NB4 (cell line): Measurements from ENCODE around the gene DIP2C.

ENCODE experiments used
- DNase-seq: peaks from one replicate; pipeline ENCODE4 v3.0.0; 2010; ENCODE audit warnings: low read depth
- H3K4me3 ChIP-seq: one replicate; pipeline ENCODE4 v1.5.1; 2011; ENCODE audit warnings: mild to moderate bottlenecking, low read depth, low read length, moderate library complexity
- CTCF ChIP-seq: IDR thresholded peaks from one replicate; pipeline ENCODE4 v1.5.1; 2012; ENCODE audit warnings: low read depth, low read length
- MYC ChIP-seq: IDR thresholded peaks from 2 replicates; pipeline ENCODE4 v1.6.1; 2011; ENCODE audit warnings: low read depth, low read length
- POLR2A ChIP-seq: IDR thresholded peaks from 2 replicates; pipeline ENCODE4 v1.6.1; 2011; ENCODE audit warnings: mild to moderate bottlenecking; ENCODE audit not compliant: insufficient read length; ENCODE audit errors: extremely low read depth
- TF ChIP-seq, protein P1 (sequence below): IDR thresholded peaks from 2 replicates; pipeline ENCODE4 v1.6.1; 2011; ENCODE audit warnings: low read depth, low read length

The DIP2C gene

DNA sequence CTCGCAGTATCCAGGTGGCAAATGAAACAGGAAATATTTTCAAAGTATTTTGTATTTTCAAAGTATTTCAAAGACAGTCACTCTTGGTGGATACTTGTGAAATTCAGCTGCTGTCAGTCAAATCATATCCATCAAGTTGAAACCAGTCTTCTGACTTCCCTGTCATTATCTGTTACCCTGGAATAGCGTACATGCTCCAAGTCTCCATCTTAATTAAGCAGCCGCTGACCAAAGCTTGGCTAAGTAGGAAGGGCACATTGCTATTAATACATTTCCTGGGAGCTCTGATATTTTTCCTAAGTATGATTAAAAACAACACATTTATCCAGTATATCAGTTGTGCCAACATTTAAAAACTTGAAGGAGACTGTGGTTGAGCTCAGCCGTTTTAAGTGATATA, 442.0 kb downstream of the DIP2C start:
- TF ChIP-seq MYC (no peak), CTCF (no peak), POLR2A (no peak)
- TF ChIP-seq, protein P1, sequence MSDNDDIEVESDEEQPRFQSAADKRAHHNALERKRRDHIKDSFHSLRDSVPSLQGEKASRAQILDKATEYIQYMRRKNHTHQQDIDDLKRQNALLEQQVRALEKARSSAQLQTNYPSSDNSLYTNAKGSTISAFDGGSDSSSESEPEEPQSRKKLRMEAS, result no peak
- DNase-seq, result no peak
- no peak overlapping the region for H3K4me3 ChIP-seq

- H3K4me3 ChIP-seq, result no peak overlapping the region
- no peak for DNase-seq
- TF ChIP-seq, protein P1, result no peak
- no peak for TF ChIP-seq MYC
- TF ChIP-seq CTCF, result no peak
- TF ChIP-seq POLR2A, result no peak
These were observed 443.0 kb downstream of the DIP2C start for GRCh38 chr10:246431-246830.

DNA sequence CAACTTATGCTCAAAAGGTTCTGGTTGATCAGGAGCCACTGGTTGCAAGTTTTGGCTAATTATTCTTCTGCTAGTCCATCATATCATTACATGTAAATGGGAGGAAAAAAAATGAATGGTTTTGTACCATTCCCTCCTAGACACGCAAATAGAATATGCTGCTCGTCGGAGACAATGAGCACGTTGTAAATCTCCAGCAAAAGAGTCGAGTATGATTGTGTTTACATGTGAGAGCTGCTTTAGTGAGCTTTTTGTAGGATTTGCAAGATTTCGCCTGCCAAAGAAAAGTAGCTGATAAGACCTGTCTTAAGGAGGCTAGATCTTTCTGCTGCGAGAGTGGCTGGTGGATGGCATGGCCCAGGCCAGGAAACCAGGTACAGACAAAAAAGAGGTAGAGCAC, 445.2 kb downstream of the DIP2C start:
- DNase-seq, result no peak
- TF ChIP-seq POLR2A (no peak), CTCF (no peak), MYC (no peak)
- TF ChIP-seq, protein P1, result no peak
- no peak overlapping the region for H3K4me3 ChIP-seq

GRCh38 chr10:241966-242643, 447.4 kb downstream of the DIP2C start:
- DNase-seq, result no peak
- no peak for TF ChIP-seq POLR2A
- H3K4me3 ChIP-seq, result no peak overlapping the region

GRCh38 chr10:241451-241850, 448.0 kb downstream of the DIP2C start:
- no peak overlapping the region for H3K4me3 ChIP-seq
- TF ChIP-seq POLR2A (no peak), MYC (no peak), CTCF (no peak)
- TF ChIP-seq, protein P1, result no peak
- no peak for DNase-seq

GRCh38 chr10:239109-239508, 450.4 kb downstream of the DIP2C start:
- H3K4me3 ChIP-seq, result no peak overlapping the region
- TF ChIP-seq MYC (no peak), POLR2A (no peak), CTCF (no peak)
- TF ChIP-seq, protein P1, result no peak
- DNase-seq, result peak; percentile 22
